ENCODE data around the gene PLEKHG4.

PLEKHG4 gene

DNA sequence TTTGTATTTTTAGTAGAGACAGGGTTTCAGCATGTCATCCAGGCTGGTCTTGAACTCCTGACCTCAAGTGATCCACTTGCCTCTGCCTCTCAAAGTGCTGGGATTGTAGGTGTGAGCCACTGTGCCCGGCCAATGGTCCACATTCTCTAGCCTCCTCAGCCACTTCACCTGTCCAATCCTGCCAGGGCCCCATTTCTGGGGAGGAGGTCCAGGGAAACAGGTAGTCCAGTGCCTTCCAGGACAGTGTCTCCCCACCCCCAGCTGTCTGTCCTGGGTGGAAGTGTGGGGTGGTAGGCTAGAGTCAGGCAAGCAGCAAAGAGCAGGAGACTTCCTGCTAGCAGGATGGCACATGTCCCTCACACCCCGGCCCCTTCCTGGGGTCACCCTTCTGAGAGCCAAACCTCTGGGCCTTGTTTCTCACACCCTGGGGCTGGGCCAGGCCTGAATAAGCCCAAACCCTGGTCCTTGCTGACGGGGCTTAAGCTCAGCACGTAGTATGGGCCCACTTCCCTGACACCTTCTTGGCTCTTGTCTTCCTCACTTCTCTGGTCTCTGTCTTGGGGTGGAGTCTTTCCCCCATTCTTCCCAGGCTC is 37.1 kb upstream of the PLEKHG4 start:
- H3K4me3 ChIP-seq (replicated peaks; ENCODE audit: low read depth, low read length), result no peak overlapping the region
- no peak for TF ChIP-seq CTCF (IDR thresholded peaks at IDR 0.05; ENCODE audit: low read length, missing control alignments)
- DNase-seq (ENCODE audit: low read depth), result no peak

- H3K4me3 ChIP-seq (replicated peaks; ENCODE audit: low read depth, low read length), result no peak overlapping the region
- no peak for TF ChIP-seq CTCF (IDR thresholded peaks at IDR 0.05; ENCODE audit: low read length, missing control alignments)
- DNase-seq (ENCODE audit: low read depth), result no peak
Observed at GRCh38 chr16:67243481-67243880, 35.9 kb upstream of the PLEKHG4 start.

GRCh38 chr16:67244387-67245185 is 34.7 kb upstream of the PLEKHG4 start:
- no peak for TF ChIP-seq CTCF (IDR thresholded peaks at IDR 0.05; ENCODE audit: low read length, missing control alignments)
- peak overlapping the region; percentile 7 for H3K4me3 ChIP-seq (replicated peaks; ENCODE audit: low read depth, low read length)
- peak; percentile 85 for DNase-seq (ENCODE audit: low read depth)

GRCh38 chr16:67245186-67245585 is 34.1 kb upstream of the PLEKHG4 start:
- no peak for TF ChIP-seq CTCF (IDR thresholded peaks at IDR 0.05; ENCODE audit: low read length, missing control alignments)
- H3K4me3 ChIP-seq (replicated peaks; ENCODE audit: low read depth, low read length), result peak overlapping the region; percentile 80
- DNase-seq (ENCODE audit: low read depth), result no peak

DNA sequence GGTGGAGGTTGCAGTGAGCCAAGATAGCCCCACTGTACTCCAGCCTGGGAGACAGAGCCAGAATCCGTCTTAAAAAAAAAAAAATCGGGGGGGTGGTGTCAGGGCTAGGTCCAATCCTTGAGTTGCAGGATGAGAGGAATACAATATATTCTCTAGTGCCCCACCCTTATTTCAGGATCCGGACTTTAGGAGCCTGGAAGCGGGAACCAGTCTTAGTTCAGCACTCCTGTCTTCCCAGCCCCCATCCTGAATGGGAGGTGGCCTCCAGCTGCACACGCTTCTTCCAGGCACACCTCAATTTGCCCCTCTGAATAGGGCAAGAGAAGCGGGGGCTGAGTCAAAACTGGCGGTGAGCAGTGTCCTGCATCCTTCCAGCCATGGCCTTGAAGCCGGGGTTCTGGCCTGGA is 33.7 kb upstream of the PLEKHG4 start:
- peak overlapping the region; percentile 80 for H3K4me3 ChIP-seq (replicated peaks; ENCODE audit: low read depth, low read length)
- no peak for DNase-seq (ENCODE audit: low read depth)
- TF ChIP-seq CTCF (IDR thresholded peaks at IDR 0.05; ENCODE audit: low read length, missing control alignments), result no peak

- TF ChIP-seq CTCF (IDR thresholded peaks at IDR 0.05; ENCODE audit: low read length, missing control alignments), result peak; percentile 31
- DNase-seq (ENCODE audit: low read depth), result peak; percentile 87
- H3K4me3 ChIP-seq (replicated peaks; ENCODE audit: low read depth, low read length), result peak overlapping the region; percentile 80
Observed at GRCh38 chr16:67246081-67246755, 33.1 kb upstream of the PLEKHG4 start.

Data from fibroblast of pulmonary artery (primary cell).